GM18907 (cell line): ENCODE results near the gene TACC2.
"Not testable (repeated sequence)": the region's sequence is repeated elsewhere in the genome, so short reads cannot be mapped to it uniquely, and the experiment has no call there.

Source experiments
- ATAC-seq: cut with Tn5 transposase; IDR thresholded peaks from one replicate; pipeline ENCODE4 v1.9.1; 2021; ENCODE audit warnings: mild to moderate bottlenecking, moderate library complexity; ENCODE audit not compliant: unreplicated experiment

Gene TACC2

DNA sequence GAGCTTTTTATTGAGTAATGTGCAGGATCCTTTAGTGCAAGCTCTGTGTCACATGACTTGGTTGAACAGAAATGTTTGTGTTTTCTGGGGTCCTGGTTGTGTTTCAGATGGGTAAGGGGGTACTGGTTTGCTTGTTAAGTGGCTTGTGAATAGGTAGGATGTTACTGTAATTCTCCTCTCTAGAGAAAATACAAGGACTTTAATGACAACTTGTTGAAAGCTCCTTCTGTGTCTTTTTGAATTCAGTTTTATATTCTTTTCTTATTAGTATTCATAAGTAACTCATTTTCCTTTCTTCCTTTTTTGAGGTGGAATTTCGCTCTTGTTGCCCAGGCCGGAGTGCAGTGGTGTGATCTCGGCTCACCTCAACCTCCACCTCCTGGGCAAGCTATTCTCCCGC lies 196.7 kb downstream of the TACC2 start:
- no peak for ATAC-seq

- no peak for ATAC-seq
Measured at GRCh38 chr10:122186816-122187810, 198.2 kb downstream of the TACC2 start.

GRCh38 chr10:122188706-122189105 lies 199.7 kb downstream of the TACC2 start:
- ATAC-seq, result no peak

- ATAC-seq, result no peak
Measured at GRCh38 chr10:122189185-122189584, 200.2 kb downstream of the TACC2 start.

GRCh38 chr10:122190176-122190943 lies 201.4 kb downstream of the TACC2 start:
- no peak for ATAC-seq

GRCh38 chr10:122191936-122192541 lies 203.1 kb downstream of the TACC2 start:
- no peak for ATAC-seq

GRCh38 chr10:122194251-122194650 lies 205.3 kb downstream of the TACC2 start:
- ATAC-seq, result no peak

DNA sequence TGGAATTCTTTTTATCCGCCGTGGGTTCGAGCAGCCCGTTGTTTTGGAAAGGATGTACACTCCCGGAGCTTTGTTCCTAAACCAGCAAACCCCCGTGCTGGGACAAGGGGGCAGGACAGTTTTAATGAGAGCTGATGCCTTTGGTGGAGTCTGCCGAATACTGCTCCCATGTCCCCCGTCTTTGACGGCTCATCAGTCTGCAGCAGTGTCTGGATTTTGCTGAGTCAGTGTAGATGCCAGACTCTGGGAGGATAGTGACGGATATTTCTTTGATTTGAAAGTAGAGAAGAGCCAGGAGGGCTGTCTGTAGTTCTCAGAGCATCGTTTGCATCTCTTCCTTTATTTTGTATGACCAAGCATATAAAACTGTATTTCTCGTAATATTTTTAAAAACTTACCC lies 207.3 kb downstream of the TACC2 start:
- ATAC-seq, result no peak

DNA sequence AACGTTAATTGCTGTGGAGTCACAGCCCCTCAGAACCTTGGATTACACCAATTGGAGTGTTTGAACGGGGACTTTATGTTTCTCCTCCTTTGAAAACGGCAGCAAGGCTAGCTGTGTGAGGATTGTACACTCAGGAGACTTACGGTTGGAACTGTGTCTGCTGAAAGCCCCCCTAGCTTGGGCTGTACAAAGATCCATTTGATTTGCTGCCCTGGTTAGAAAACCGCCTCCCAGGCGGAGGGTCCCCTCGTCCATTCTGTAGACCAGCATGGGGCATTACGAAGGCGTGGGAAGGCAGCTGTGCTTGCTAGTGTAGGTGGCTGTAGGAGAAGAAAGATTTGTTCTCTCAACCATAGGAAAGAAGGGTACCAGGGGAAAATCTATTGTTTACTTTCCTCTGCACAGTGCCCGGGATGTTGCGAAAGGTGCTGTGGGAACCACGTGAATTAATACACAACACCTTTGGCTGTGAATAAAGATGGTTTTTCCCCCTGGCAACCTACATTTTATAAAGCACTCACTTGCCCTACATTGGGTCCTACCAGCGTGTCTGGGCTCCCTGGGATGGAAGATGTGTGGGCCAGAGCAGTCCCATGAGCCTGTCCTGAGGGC lies 208.8 kb downstream of the TACC2 start:
- no peak for ATAC-seq

DNA sequence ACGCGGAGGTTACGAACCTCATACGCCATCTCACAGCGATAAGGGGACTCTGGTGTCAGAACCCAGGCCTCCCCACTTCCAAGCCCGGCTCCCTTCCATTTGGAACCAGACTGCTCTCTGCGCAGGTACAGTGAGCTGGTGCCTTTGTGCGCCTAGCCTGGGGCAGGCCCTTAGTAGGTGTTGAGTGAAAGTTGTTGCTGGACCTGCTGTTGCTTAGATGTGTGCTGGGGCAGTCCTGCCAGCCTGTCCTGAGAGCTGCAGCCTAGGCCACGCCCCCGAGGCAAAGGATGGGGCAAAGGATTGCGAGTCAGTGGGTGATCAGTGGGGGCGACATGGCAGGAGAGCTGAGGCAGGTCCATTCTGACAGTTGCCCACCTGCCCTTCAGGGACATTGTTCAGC lies 209.7 kb downstream of the TACC2 start:
- ATAC-seq, result no peak

- ATAC-seq, result no peak
Measured at GRCh38 chr10:122199070-122199469, 210.1 kb downstream of the TACC2 start.

GRCh38 chr10:122199689-122200088 lies 210.7 kb downstream of the TACC2 start:
- ATAC-seq, result no peak

DNA sequence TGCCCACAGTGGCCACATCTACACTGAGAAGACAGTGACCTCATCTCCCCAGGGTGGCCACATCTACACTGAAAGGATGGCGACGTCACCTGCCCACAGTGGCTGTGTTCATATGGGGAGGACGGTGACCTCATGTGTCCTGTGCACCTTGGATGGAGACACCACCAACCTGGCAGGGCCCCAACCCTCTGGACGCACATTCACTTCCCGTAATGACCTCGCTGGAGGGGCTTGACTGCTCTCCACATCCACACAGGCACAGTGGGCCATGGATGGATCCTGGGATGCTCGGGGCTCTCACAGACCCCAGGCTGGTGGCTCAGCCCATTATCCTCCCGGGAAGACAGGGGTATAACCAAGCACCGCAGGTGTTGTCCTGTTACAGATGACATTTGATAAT lies 212.4 kb downstream of the TACC2 start:
- no peak for ATAC-seq

DNA sequence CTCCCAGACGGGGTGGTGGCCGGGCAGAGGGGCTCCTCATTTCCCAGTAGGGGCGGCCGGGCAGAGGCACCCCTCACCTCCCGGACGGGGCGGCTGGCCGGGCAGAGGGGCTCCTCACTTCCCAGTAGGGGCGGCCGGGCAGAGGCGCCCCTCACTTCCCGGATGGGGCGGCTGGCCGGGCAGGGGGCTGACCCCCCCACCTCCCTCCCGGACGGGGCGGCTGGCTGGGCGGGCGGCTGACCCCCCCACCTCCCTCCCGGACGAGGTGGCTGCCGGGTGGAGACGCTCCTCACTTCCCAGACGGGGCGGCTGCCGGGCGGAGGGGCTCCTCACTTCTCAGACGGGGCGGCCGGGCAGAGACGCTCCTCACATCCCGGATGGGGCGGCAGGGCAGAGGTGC lies 214.2 kb downstream of the TACC2 start:
- not testable (repeated sequence) for ATAC-seq

GRCh38 chr10:122204691-122205489 lies 215.9 kb downstream of the TACC2 start:
- no peak for ATAC-seq

DNA sequence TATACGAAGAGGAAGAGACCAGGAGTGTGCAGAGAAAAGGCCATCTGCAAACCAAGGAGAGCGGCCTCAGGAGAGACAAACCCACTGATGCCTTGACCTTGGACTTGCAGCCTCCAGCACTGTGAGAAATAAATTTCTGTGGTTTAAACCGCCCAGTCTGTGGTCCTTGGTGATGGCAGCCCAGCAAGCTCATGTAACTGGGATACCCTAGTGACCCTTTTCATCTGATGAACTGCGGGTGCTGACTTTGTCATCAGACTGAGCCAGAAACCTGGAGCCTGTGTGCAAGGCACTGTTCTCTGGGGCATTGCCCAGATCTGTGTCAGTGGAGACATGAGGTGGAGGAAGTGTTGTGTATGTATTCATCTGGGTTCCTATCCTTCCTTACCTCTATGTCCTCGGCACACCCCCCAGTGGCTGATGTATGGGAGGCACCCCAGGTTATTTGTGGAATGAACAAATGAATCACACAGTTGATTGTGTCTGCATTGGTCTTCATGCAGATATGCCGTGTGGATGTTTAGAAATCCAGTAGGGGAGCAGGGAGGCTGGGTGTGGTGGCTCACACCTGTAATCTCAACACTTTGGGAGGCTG lies 217.6 kb downstream of the TACC2 start:
- no peak for ATAC-seq

DNA sequence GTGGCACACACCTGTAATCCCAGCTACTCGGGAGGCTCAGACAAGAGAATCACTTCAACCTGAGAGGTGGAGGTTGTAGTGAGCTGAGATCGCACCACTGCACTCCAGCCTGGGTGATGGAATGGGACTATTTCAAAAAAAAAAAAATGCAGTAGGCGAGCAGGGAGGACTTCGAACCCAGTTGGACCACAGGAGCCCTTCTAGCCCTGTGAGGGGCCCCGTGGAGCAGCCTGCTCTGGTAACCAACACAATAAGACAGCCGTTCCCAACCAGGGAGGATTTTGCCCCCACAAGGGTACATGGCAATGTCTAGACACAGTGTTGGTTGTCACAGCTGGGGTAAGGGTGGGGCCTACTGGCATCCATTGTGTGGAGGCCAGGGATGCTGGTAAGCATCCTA lies 218.2 kb downstream of the TACC2 start:
- no peak for ATAC-seq

DNA sequence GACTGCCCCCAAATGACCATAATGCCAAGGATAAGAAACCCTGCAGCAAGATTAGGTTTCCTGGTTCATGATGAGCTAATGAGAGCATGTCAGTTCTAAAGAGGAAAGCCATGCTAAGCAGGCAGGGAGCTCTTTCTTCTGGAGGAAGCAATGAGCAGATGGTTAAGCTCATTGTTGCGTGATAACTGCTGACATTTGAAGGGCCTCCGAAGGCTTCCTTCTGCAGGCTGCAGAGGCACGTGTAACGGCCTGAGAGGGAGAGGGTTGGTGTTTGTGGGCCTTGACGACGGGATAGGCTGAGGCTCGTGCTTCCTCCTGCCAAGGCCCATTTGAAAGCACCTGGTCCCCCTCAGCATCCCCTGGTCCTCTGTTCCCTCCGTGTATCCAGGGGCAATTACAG lies 218.6 kb downstream of the TACC2 start:
- ATAC-seq, result no peak

DNA sequence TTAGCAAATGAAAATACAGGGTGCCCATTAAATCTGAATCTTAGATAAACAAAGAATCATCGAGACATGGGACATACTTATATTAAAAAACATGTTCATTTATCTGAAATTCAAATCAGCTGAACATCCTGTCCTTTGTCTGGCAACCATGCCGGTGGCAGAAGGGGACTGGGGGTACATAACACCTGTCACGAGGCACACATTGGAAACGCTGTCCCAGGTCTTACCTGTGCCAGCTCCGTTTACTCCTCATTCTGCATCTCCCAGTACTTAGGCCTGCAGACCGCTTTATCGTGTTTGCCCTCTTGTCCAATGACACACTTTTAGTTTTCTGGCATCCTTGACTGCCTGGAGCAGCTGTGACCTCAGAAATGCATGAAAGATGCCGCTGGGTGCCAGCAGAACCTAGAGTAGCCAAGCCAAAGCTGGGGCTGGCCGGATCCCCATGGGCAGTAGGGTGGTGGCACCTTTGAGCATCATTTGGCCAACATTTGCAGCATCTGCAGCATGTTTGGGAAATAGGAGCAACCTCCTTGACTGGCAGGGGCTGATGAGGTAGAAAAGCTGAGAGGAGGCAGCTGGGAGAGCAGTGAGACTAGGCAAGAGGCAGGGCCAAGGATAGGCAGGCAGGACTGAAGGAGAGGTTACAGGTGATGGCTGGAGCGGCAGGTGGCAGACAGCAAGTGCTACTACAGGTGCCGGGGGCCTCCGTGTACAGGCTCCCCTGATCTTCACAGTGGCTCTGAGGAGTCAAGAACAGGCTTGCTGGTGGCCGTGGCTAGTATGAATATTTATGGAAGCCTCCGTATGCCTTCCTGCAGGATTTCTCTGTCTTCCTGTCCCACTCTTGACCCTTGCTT lies 219.8 kb downstream of the TACC2 start:
- no peak for ATAC-seq
